ENCODE data around the gene C15orf62.

The C15orf62 gene

GRCh38 chr15:40775007-40775406, 5.2 kb downstream of the C15orf62 start:
- Histone ChIP-seq H3K36me3 (ENCODE audit: control insufficient read depth in 2 of 2, insufficient read depth in 1 of 2, low read length in 2 of 2) (peaks cover 12 to 63% of the 10 kb centered on the region in 2 experiments; a peak in 2 of 3 replicates), H3K4me1 (ENCODE audit: control insufficient read depth, insufficient read depth, low read length) (no peaks in the 10 kb centered on the region; the same call in 1 of the 2 replicates), H3K4me3 (ENCODE audit: low read depth, low read length) (no peak overlapping the region), H3K9me3 (ENCODE audit: control insufficient read depth, insufficient read depth, low read depth, low read length) (no peaks in the 10 kb centered on the region), H3K27ac (ENCODE audit: extremely low read depth, low read depth, low read length) (no peak overlapping the region)
- TF ChIP-seq ZNF112 (tag by site-specific recombination; IDR thresholded peaks at IDR 0.05) (no peak), ZNF555 (tag by site-specific recombination; conservative IDR thresholded peaks at IDR 0.05) (no peak), ZNF366 (tag by site-specific recombination; conservative IDR thresholded peaks at IDR 0.05) (no peak), KLF10 (tag by site-specific recombination; IDR thresholded peaks at IDR 0.05) (no peak), MYNN (tag by site-specific recombination; IDR thresholded peaks at IDR 0.05; ENCODE audit: borderline replicate concordance) (no peak), ZNF473 (tag by site-specific recombination; IDR thresholded peaks at IDR 0.05) (no peak), REPIN1 (tag by site-specific recombination; IDR thresholded peaks at IDR 0.05; ENCODE audit: low read depth) (no peak), ZFP3 (tag by site-specific recombination; IDR thresholded peaks at IDR 0.05; ENCODE audit: low read depth) (no peak), PRDM6 (tag by site-specific recombination; IDR thresholded peaks at IDR 0.05) (no peak), ZNF223 (tag by site-specific recombination; IDR thresholded peaks at IDR 0.05) (no peak), INSM2 (tag by site-specific recombination; IDR thresholded peaks at IDR 0.05) (no peak), ZNF654 (tag by site-specific recombination; IDR thresholded peaks at IDR 0.05; ENCODE audit: low read depth) (no peak), ZBTB21 (tag by site-specific recombination; IDR thresholded peaks at IDR 0.05) (no peak), ZNF23 (tag by site-specific recombination; IDR thresholded peaks at IDR 0.05; ENCODE audit: borderline replicate concordance) (no peak), HOXC10 (CRISPR knock-in tag; IDR thresholded peaks at IDR 0.05) (no peak), ZNF398 (tag by site-specific recombination; IDR thresholded peaks at IDR 0.05) (no peak), ZNF404 (tag by site-specific recombination; IDR thresholded peaks at IDR 0.05) (no peak)
- TF ChIP-seq, protein P1, sequence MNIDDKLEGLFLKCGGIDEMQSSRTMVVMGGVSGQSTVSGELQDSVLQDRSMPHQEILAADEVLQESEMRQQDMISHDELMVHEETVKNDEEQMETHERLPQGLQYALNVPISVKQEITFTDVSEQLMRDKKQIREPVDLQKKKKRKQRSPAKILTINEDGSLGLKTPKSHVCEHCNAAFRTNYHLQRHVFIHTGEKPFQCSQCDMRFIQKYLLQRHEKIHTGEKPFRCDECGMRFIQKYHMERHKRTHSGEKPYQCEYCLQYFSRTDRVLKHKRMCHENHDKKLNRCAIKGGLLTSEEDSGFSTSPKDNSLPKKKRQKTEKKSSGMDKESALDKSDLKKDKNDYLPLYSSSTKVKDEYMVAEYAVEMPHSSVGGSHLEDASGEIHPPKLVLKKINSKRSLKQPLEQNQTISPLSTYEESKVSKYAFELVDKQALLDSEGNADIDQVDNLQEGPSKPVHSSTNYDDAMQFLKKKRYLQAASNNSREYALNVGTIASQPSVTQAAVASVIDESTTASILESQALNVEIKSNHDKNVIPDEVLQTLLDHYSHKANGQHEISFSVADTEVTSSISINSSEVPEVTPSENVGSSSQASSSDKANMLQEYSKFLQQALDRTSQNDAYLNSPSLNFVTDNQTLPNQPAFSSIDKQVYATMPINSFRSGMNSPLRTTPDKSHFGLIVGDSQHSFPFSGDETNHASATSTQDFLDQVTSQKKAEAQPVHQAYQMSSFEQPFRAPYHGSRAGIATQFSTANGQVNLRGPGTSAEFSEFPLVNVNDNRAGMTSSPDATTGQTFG (tag by site-specific recombination; IDR thresholded peaks at IDR 0.05; ENCODE audit: borderline replicate concordance): no peak
- ChIA-PET POLR2A (no interaction called here), CTCF (interaction anchor here (0.9 kb wide), 1 partner anchor 11 kb away, joined by 4 read pairs; no protein-coding TSS in a partner anchor)

Measured in HEK293 (cell line).